OCI-LY3 (cell line): ENCODE results near the gene MRNIP.
A peak's percentile ranks its signal among the peaks of the same experiment; 100 is the strongest.

Experiments
- H2AFZ ChIP-seq: fragments of 200-600, 300-600 bp; shearing (Covaris generic); 2 replicates; pipeline ENCODE4 v1.6.0; 2014; ENCODE audit warnings: antibody characterized with exemption, low read depth, low read length
- H3K27ac ChIP-seq: fragments of 200-600, 300-600 bp; sonication (generic); 2 replicates; pipeline ENCODE4 v1.5.1; 2014; ENCODE audit warnings: mild to moderate bottlenecking, low read length, moderate library complexity, mixed read lengths
- H3K27me3 ChIP-seq: fragments of 200-600, 300-600 bp; sonication (generic); 2 replicates; pipeline ENCODE4 v1.6.1; 2014; ENCODE audit warnings: low read depth, low read length, mixed read lengths
- H3K36me3 ChIP-seq: fragments of 200-600, 300-600 bp; sonication (generic); replicated peaks from 2 replicates; pipeline ENCODE3; 2014; ENCODE audit warnings: low read depth, low read length, mixed read lengths
- H3K4me1 ChIP-seq: fragments of 300-600, 200-600 bp; sonication (generic); 2 replicates; pipeline ENCODE4 v1.6.1; 2014; ENCODE audit warnings: low read length, mixed read lengths
- H3K4me2 ChIP-seq: fragments of 200-600, 300-600 bp; sonication (generic); 2 replicates; pipeline ENCODE4 v1.6.1; 2014; ENCODE audit warnings: low read length, mixed read lengths
- H3K4me3 ChIP-seq: fragments of 300-600, 200-600 bp; sonication (generic); 2 replicates; pipeline ENCODE4 v1.5.1; 2014; ENCODE audit warnings: antibody characterized with exemption, mild to moderate bottlenecking, low read length, moderate library complexity
- H3K79me2 ChIP-seq: fragments of 300-600, 200-600 bp; shearing (Covaris generic); 2 replicates; pipeline ENCODE4 v1.6.1; 2014; ENCODE audit warnings: mild to moderate bottlenecking, low read length, mixed read lengths
- H3K9ac ChIP-seq: fragments of 300-600, 200-600 bp; shearing (Covaris generic); 2 replicates; pipeline ENCODE4 v1.6.0; 2014; ENCODE audit warnings: mild to moderate bottlenecking, low read length, moderate library complexity
- H3K9me3 ChIP-seq: fragments of 200-600, 300-600 bp; shearing (Covaris generic); 2 replicates; pipeline ENCODE4 v1.6.1; 2014; ENCODE audit warnings: low read length, mixed read lengths; ENCODE audit not compliant: insufficient read depth
- H4K20me1 ChIP-seq: fragments of 200-600, 300-600 bp; sonication (generic); 2 replicates; pipeline ENCODE4 v1.6.1; 2016; ENCODE audit warnings: low read length, mixed read lengths; ENCODE audit not compliant: insufficient read depth
- EZH2phosphoT487 ChIP-seq: fragments of 200-600 bp; shearing (Covaris generic); IDR thresholded peaks from 2 replicates; pipeline ENCODE4 v1.6.1; 2018; ENCODE audit warnings: antibody characterized with exemption, mixed run types, low read depth
- TF ChIP-seq, protein P1 (sequence below): fragments of 200-600, 300-600 bp; sonication (generic); IDR thresholded peaks from 2 replicates; pipeline ENCODE4 v1.5.1; 2014; ENCODE audit warnings: antibody characterized with exemption, low read length, low read depth

MRNIP gene, protein sequence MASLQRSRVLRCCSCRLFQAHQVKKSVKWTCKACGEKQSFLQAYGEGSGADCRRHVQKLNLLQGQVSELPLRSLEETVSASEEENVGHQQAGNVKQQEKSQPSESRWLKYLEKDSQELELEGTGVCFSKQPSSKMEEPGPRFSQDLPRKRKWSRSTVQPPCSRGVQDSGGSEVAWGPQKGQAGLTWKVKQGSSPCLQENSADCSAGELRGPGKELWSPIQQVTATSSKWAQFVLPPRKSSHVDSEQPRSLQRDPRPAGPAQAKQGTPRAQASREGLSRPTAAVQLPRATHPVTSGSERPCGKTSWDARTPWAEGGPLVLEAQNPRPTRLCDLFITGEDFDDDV

DNA sequence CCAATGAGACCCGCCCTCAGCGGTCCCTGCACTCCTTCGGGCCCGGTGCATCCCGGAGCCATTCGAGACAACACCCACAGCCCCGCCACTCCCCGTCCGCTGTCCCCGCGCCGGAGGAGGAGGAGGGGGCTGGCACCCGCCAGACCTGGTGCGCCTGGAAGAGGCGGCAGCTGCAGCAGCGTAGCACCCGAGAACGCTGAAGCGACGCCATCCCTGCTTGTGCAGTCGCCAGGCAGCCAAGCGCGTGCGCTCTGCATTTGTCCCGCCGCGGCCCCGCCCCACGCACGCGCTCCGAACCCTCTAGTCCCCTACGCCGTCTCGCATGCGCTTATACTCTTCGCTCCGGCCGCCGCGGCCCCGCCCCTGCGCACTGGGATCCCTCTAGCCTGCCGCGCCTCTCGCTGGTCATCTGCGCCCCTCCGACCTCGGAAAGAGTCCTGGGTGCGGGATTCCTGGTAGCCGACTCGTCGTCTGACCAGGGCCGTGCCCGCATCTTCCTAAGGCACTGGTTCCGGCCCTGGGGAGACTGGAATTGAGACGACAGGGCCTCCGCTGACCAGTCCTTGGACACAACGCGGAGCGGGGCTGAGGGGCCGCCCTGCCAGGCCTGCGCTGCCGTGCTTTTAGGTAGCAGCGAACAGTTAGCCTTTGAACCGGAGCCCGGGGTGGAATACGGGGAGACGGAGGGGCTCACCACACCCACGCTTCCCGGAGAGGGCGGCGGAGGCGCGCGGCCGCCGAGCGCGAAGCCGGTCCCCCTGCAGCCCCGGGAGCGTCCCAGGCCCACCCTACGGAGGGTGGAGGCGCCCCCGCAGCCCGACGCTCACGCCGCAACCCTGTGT lies at the start of gene MRNIP:
Gene MRNIP, minus strand, starts transcription at position 232 of the 842 bp plus-strand sequence. Its CDS starts 21 bp downstream, at position 211.
- Histone ChIP-seq H3K27me3 (no peaks in the 10 kb centered on the region), H3K9ac (peak within 1 kb of the TSS; percentile 95), H3K9me3 (no peaks in the 10 kb centered on the region), H3K4me3 (peak within 1 kb of the TSS; percentile 98), H2AFZ (peak within 1 kb of the TSS; percentile 94), H4K20me1 (no peaks in the 10 kb centered on the region), H3K4me1 (peaks cover 9% of the 10 kb centered on the region; the same call in 1 of the 2 replicates), H3K36me3 (peaks cover 35% of the 10 kb centered on the region), H3K4me2 (peak within 1 kb of the TSS; percentile 72), H3K27ac (peak within 1 kb of the TSS; percentile 59), H3K79me2 (peaks cover 45% of the 10 kb centered on the region)
- TF ChIP-seq, protein P1, sequence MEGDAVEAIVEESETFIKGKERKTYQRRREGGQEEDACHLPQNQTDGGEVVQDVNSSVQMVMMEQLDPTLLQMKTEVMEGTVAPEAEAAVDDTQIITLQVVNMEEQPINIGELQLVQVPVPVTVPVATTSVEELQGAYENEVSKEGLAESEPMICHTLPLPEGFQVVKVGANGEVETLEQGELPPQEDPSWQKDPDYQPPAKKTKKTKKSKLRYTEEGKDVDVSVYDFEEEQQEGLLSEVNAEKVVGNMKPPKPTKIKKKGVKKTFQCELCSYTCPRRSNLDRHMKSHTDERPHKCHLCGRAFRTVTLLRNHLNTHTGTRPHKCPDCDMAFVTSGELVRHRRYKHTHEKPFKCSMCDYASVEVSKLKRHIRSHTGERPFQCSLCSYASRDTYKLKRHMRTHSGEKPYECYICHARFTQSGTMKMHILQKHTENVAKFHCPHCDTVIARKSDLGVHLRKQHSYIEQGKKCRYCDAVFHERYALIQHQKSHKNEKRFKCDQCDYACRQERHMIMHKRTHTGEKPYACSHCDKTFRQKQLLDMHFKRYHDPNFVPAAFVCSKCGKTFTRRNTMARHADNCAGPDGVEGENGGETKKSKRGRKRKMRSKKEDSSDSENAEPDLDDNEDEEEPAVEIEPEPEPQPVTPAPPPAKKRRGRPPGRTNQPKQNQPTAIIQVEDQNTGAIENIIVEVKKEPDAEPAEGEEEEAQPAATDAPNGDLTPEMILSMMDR, result no peak
- TF ChIP-seq EZH2phosphoT487, result no peak

DNA sequence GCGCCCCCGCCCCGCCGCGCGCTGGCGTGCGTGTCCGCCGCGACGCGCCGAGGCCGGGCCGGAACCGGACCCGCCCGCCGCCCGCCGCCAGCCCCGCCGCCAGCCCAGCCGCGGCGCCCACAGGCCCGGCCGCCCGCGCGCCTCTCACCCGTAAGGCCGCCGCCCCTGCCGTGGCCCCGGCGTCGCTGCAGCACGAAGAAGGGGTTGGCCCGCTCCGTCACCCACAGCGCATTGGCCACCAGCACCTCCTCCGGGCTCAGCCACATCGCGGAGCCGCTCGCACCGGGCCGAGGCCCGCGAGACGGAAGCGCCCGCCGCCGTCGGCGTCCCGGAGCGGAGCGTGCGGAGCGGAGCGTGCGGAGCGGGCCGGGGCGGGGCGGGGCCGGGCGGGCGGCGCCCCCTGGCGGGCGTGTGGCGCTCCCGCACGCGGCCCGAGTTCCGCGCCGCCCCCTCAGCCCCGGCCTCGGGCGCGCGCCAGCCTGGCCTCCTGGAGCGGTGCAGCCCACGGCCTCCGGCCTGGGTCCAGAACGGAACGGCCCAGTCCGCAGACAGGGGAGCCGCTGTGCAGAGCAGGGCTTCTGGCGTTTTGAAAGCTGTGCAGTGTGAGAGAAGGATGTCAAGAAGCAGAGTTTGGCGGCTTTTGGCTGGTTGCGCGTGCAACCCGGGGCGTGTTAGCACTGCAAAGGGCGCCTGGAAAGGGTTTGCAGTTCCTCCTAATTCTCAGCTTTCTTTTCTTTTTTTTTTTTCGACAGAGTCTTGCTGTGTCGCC lies 49.1 kb upstream of the MRNIP start, which contains the start of gene TBC1D9B:
Gene TBC1D9B, minus strand, starts transcription at position 342 of the 769 bp plus-strand sequence. Its CDS starts 76 bp downstream, at position 266.
- no peak for TF ChIP-seq EZH2phosphoT487
- TF ChIP-seq, protein P1, result no peak
- Histone ChIP-seq H3K36me3 (peaks cover 38% of the 10 kb centered on the region), H3K79me2 (peaks cover 44% of the 10 kb centered on the region), H3K4me2 (peak within 1 kb of the TSS; percentile 99), H3K27ac (peak within 1 kb of the TSS; percentile 47), H3K9ac (peak within 1 kb of the TSS; percentile 95), H2AFZ (no peak within 1 kb of the TSS; the same call in 1 of the 2 replicates), H3K9me3 (no peaks in the 10 kb centered on the region), H3K27me3 (no peaks in the 10 kb centered on the region), H3K4me3 (peak within 1 kb of the TSS; percentile 95), H3K4me1 (peaks cover 19% of the 10 kb centered on the region), H4K20me1 (peaks cover 14% of the 10 kb centered on the region)

DNA sequence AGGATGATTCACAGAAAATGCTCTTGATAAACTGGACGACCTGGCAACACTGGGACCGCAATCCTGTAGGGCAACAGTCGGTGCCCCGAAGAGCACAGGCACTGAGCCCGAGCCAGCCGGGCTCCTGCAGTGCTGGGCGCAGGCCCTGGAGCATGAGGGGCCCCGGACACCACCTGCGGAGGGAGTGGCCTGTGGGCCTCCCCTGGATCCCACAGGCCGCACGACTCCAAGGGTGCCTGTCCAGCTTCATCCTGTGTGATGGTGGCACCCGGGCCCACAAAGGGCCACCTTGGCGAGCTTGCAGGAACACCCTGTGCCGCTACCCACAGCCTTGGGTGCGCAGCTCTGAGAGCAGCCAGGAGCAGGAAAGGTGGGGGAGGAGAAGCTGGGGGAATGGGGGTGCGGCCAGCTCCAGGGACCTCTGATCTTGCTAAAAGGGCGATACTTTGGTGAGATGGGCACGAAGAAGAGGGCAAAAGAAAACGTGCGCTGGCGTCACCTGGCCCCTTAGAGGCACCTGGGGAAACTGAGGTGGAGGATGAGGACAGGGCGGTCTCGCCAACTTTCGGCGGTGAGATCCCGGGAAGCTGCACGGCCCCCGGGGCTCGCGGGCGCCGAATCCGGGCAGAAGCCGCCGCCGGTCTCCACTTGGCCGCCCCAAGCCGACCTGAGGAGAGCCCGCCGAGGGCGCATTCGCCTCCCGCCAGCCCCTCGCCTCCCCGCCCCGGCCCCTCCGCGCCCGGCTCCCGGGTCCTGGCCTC lies 48.4 kb upstream of the MRNIP start:
- Histone ChIP-seq H3K36me3 (peaks cover 46% of the 10 kb centered on the region), H3K27me3 (no peaks in the 10 kb centered on the region), H3K9ac (peak overlapping the region; percentile 95), H3K79me2 (peaks cover 49% of the 10 kb centered on the region), H3K4me2 (peak overlapping the region; percentile 99), H4K20me1 (peaks cover 14% of the 10 kb centered on the region), H3K4me3 (peak overlapping the region; percentile 95), H2AFZ (no peak overlapping the region), H3K27ac (peak overlapping the region; percentile 45; the same call in 1 of the 2 replicates), H3K9me3 (no peaks in the 10 kb centered on the region), H3K4me1 (peaks cover 19% of the 10 kb centered on the region)
- TF ChIP-seq, protein P1, result no peak
- TF ChIP-seq EZH2phosphoT487, result no peak
